GM12878 (cell line): ENCODE measurements around the gene PAM. TPM values are rescaled to one million over a fixed set of nuclear protein-coding genes. Genes with fewer than 3 reads are reported as not detected.

Experiments used
- ATAC-seq: fragments of 200-7000 bp; cut with Tn5 transposase; 3 replicates; pipeline ENCODE4 v1.9.1; 2020; ENCODE audit warnings: mild to moderate bottlenecking, moderate library complexity
- BruUV-seq: library from RNA; stranded (reverse); fragments of 400-500 nt; replicated peaks from 2 replicates; lab custom pipeline; 2021; lab: Mats Ljungman, UMichigan
- CTCF ChIA-PET: fragments of 300-600 bp; sonication (Branson Sonifier 250); formaldehyde crosslinking; extraction: SDS; loops from one replicate; lab custom pipeline; 2021; ENCODE audit warnings: inconsistent platforms; lab: Yijun Ruan, JAX
- POLR2A ChIA-PET: fragments of 350-600 bp; formaldehyde crosslinking; extraction: SDS; loops from one replicate; lab custom pipeline; 2021; ENCODE audit warnings: inconsistent platforms; lab: Charles Lee
- RAD21 ChIA-PET: fragments of 300-600 bp; sonication (Branson Sonifier 250); formaldehyde crosslinking; loops from one replicate; lab custom pipeline; 2023; ENCODE audit warnings: antibody characterized with exemption; ENCODE audit not compliant: unreplicated experiment; lab: Charles Lee
- SMC1A ChIA-PET: fragments of 300-600 bp; sonication (Branson Sonifier 250); formaldehyde crosslinking; loops from one replicate; lab custom pipeline; 2023; ENCODE audit not compliant: unreplicated experiment, uncharacterized antibody; lab: Charles Lee
- DNase-seq: peaks from one replicate; pipeline ENCODE4 v3.0.0-alpha.2; 2011; ENCODE audit warnings: low read depth, low spot score
- FAIRE-seq: peaks from 3 replicates; lab custom pipeline; 2011; peaks lifted over from hg19 to GRCh38; lab: Jason Lieb, UNC
- H2AFZ ChIP-seq: 2 replicates; pipeline ENCODE4 v1.6.0; 2011; ENCODE audit warnings: low read depth, low read length, control low read depth; ENCODE audit not compliant: control insufficient read depth
- H3K27ac ChIP-seq: 2 replicates; pipeline ENCODE4 v1.5.1; 2011; ENCODE audit warnings: control low read depth; ENCODE audit not compliant: control insufficient read depth, insufficient read depth
- H3K27me3 ChIP-seq, 2 experiments: replicated peaks in 1 of 2; 2 replicates each; pipeline versions ENCODE4 v1.6.0 to v1.6.1; 2011; ENCODE audit warnings: low read length in 1 of 2; ENCODE audit not compliant: control insufficient read depth in 2 of 2, insufficient read depth in 2 of 2
- H3K36me3 ChIP-seq, 2 experiments: 2 replicates each; pipeline ENCODE4 v1.5.1; 2011; ENCODE audit warnings: low read length in 1 of 2; ENCODE audit not compliant: control insufficient read depth in 2 of 2, insufficient read depth in 2 of 2
- H3K4me1 ChIP-seq: 2 replicates; pipeline ENCODE4 v1.6.1; 2011; ENCODE audit warnings: mild to moderate bottlenecking, low read length, moderate library complexity, mixed read lengths; ENCODE audit not compliant: control insufficient read depth, insufficient read depth
- H3K4me2 ChIP-seq: 2 replicates; pipeline ENCODE4 v1.6.0; 2011; ENCODE audit warnings: control low read depth; ENCODE audit not compliant: control insufficient read depth, insufficient read depth
- H3K4me3 ChIP-seq: fragments of 200-600 bp; sonication (generic); 2 replicates; pipeline ENCODE4 v1.5.1; 2016
- H3K79me2 ChIP-seq: 2 replicates; pipeline ENCODE4 v1.6.0; 2011; ENCODE audit warnings: low read length; ENCODE audit not compliant: control insufficient read depth, insufficient read depth
- H3K9ac ChIP-seq: 2 replicates; pipeline ENCODE4 v1.8.0; 2011; ENCODE audit warnings: low read length, control low read depth, mixed read lengths; ENCODE audit not compliant: control insufficient read depth, insufficient read depth
- H3K9me3 ChIP-seq: replicated peaks from 3 replicates; pipeline ENCODE4 v1.5.1; 2011; ENCODE audit warnings: mild to moderate bottlenecking, low read length; ENCODE audit not compliant: control insufficient read depth, insufficient read depth
- H4K20me1 ChIP-seq: 2 replicates; pipeline ENCODE4 v1.6.0; 2011; ENCODE audit not compliant: control insufficient read depth, insufficient read depth
- ASH2L ChIP-seq: fragments of 300-600, 200-600 bp; sonication (generic); IDR thresholded peaks from 2 replicates; pipeline ENCODE4 v1.6.1; 2017; ENCODE audit warnings: low read depth, mild to moderate bottlenecking, borderline replicate concordance
- BMI1 ChIP-seq: fragments of 450-650 bp; IDR thresholded peaks from 2 replicates; pipeline ENCODE4 v1.6.1; 2016; ENCODE audit warnings: mild to moderate bottlenecking, moderate library complexity, borderline replicate concordance
- CEBPB ChIP-seq, 2 experiments: fragments of 150-350 bp in 1 of 2; IDR thresholded peaks; 2 replicates each; pipeline ENCODE4 v1.6.1; 2012 to 2014; ENCODE audit warnings: low read depth in 2 of 2, low read length in 2 of 2, borderline replicate concordance in 1 of 2, inconsistent platforms in 1 of 2
- CHD1 ChIP-seq: IDR thresholded peaks from 2 replicates; pipeline ENCODE4 v1.6.1; 2012; ENCODE audit warnings: low read depth, low read length, improper control_type of control experiment
- CHD4 ChIP-seq: fragments of 200-600 bp; sonication (generic); IDR thresholded peaks from 2 replicates; pipeline ENCODE4 v1.6.1; 2016; ENCODE audit warnings: mild to moderate bottlenecking
- DPF2 ChIP-seq: fragments of 450-650 bp; IDR thresholded peaks from 2 replicates; pipeline ENCODE4 v1.6.1; 2017; ENCODE audit warnings: mild to moderate bottlenecking
- FOXM1 ChIP-seq: IDR thresholded peaks from 2 replicates; pipeline ENCODE4 v1.6.1; 2012; ENCODE audit warnings: low read depth, mild to moderate bottlenecking, inconsistent platforms, low read length, moderate library complexity
- NRF1 ChIP-seq: conservative IDR thresholded peaks from 2 replicates; pipeline ENCODE4 v1.6.1; 2011; ENCODE audit warnings: mild to moderate bottlenecking, low read depth, low read length, improper control_type of control experiment
- SMC3 ChIP-seq: IDR thresholded peaks from 2 replicates; pipeline ENCODE4 v1.6.1; 2011; ENCODE audit warnings: low read length, improper control_type of control experiment, borderline replicate concordance
- STAT1 ChIP-seq: fragments of 450-650 bp; conservative IDR thresholded peaks from 2 replicates; pipeline ENCODE4 v1.6.1; 2014; ENCODE audit warnings: antibody characterized with exemption, mild to moderate bottlenecking
- USF1 ChIP-seq: IDR thresholded peaks from 2 replicates; pipeline ENCODE4 v1.6.1; 2011; ENCODE audit warnings: borderline replicate concordance, low read depth, mild to moderate bottlenecking, moderate library complexity, mixed read lengths, low read length; ENCODE audit not compliant: insufficient read depth; ENCODE audit errors: extremely low read length
- WRNIP1 ChIP-seq: IDR thresholded peaks from 2 replicates; pipeline ENCODE4 v1.6.1; 2011; ENCODE audit warnings: low read depth, low read length, improper control_type of control experiment, borderline replicate concordance
- ZBED1 ChIP-seq: IDR thresholded peaks from 2 replicates; pipeline ENCODE4 v1.6.1; 2016; ENCODE audit warnings: borderline replicate concordance
- ZNF274 ChIP-seq: IDR thresholded peaks from one replicate; pipeline ENCODE4 v1.8.0; 2011; ENCODE audit not compliant: insufficient read length, insufficient read depth
- in situ Hi-C: fragments of 300-500 bp; cut with MboI; formaldehyde crosslinking; loops from 9 replicates; pipeline ENCODE4 v1.14.3; 2018; ENCODE audit warnings: mixed read lengths
- intact Hi-C: fragments of 100-400 bp; cut with micrococcal nuclease; formaldehyde crosslinking; loops from one replicate; pipeline ENCODE4 v1.14.2; 2022; ENCODE audit not compliant: unreplicated experiment
- polyA plus RNA-seq, 11 experiments: library from polyadenylated mRNA; depleted of rRNA in 4 of 11; unstranded in 6 of 11; stranded (reverse) in 5 of 11; fragments of >200 nt; fragmentation: Nextera tagmentation in 4 of 11; fragmentation: Illumina TruSeq in 1 of 11; extraction: Ambion mirVana in 4 of 11; extraction: Trizol in 1 of 11; gene quantifications; 1 replicate in 1 of 11; 2 replicates in 10 of 11; pipeline versions ENCODE4 v1.2.1 to v1.2.3, GENCODE V29; 2011 to 2016; ENCODE audit warnings: inconsistent platforms in 2 of 11, missing spikeins in 2 of 11, low read depth in 1 of 11
- total RNA-seq, 4 experiments: library from RNA; depleted of rRNA in 3 of 4; stranded (reverse); fragments of >200 nt in 3 of 4; fragmentation: Illumina TruSeq in 1 of 4; extraction: Trizol in 1 of 4; gene quantifications; 2 replicates each; pipeline versions ENCODE4 v1.2.1 to v1.2.3, GENCODE V29; 2013 to 2021
- TF ChIP-seq, protein P1 (sequence below): fragments of 450-650 bp; IDR thresholded peaks from 2 replicates; pipeline ENCODE4 v1.6.1; 2017; ENCODE audit warnings: mild to moderate bottlenecking
- TF ChIP-seq, protein P2 (sequence below): fragments of 450-650 bp; IDR thresholded peaks from 2 replicates; pipeline ENCODE4 v1.6.1; 2017; ENCODE audit warnings: antibody characterized with exemption, mild to moderate bottlenecking, moderate library complexity

PAM gene
- total and polyA plus RNA-seq, 10 of the 15 experiments (the other 5 are each of a cell fraction or from before 2014, with no cell fraction given) = 5.5 to 72.5 (median 15.4) TPM

- Histone ChIP-seq H3K36me3 (no peaks in the 10 kb centered on the region; a peak in 1 of 4 replicates), H3K4me2 (no peak overlapping the region), H3K27me3 (no peaks in the 10 kb centered on the region), H4K20me1 (no peaks in the 10 kb centered on the region), H3K79me2 (no peaks in the 10 kb centered on the region), H3K4me3 (no peak overlapping the region), H3K27ac (no peak overlapping the region), H3K4me1 (peaks cover 5% of the 10 kb centered on the region; the same call in 1 of the 2 replicates), H2AFZ (no peak overlapping the region), H3K9ac (no peak overlapping the region), H3K9me3 (no peaks in the 10 kb centered on the region)
- CTCF ChIA-PET = no interaction called here
- in situ Hi-C loops (no loop called here), intact Hi-C loops (no loop called here)
- TF ChIP-seq ZBED1 = no peak
- no peak for TF ChIP-seq SMC3
- TF ChIP-seq CHD1 = no peak
- TF ChIP-seq USF1 = no peak
- no peak for TF ChIP-seq BMI1
- no peak for TF ChIP-seq STAT1
- TF ChIP-seq NRF1 = no peak
- TF ChIP-seq WRNIP1 = no peak
- TF ChIP-seq, protein P1, sequence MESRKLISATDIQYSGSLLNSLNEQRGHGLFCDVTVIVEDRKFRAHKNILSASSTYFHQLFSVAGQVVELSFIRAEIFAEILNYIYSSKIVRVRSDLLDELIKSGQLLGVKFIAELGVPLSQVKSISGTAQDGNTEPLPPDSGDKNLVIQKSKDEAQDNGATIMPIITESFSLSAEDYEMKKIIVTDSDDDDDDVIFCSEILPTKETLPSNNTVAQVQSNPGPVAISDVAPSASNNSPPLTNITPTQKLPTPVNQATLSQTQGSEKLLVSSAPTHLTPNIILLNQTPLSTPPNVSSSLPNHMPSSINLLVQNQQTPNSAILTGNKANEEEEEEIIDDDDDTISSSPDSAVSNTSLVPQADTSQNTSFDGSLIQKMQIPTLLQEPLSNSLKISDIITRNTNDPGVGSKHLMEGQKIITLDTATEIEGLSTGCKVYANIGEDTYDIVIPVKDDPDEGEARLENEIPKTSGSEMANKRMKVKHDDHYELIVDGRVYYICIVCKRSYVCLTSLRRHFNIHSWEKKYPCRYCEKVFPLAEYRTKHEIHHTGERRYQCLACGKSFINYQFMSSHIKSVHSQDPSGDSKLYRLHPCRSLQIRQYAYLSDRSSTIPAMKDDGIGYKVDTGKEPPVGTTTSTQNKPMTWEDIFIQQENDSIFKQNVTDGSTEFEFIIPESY = no peak
- TF ChIP-seq, protein P2, sequence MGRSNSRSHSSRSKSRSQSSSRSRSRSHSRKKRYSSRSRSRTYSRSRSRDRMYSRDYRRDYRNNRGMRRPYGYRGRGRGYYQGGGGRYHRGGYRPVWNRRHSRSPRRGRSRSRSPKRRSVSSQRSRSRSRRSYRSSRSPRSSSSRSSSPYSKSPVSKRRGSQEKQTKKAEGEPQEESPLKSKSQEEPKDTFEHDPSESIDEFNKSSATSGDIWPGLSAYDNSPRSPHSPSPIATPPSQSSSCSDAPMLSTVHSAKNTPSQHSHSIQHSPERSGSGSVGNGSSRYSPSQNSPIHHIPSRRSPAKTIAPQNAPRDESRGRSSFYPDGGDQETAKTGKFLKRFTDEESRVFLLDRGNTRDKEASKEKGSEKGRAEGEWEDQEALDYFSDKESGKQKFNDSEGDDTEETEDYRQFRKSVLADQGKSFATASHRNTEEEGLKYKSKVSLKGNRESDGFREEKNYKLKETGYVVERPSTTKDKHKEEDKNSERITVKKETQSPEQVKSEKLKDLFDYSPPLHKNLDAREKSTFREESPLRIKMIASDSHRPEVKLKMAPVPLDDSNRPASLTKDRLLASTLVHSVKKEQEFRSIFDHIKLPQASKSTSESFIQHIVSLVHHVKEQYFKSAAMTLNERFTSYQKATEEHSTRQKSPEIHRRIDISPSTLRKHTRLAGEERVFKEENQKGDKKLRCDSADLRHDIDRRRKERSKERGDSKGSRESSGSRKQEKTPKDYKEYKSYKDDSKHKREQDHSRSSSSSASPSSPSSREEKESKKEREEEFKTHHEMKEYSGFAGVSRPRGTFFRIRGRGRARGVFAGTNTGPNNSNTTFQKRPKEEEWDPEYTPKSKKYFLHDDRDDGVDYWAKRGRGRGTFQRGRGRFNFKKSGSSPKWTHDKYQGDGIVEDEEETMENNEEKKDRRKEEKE = no peak
- TF ChIP-seq ASH2L = no peak
- TF ChIP-seq DPF2 = no peak
- TF ChIP-seq CHD4 = no peak
- no peak for TF ChIP-seq ZNF274
- no peak for TF ChIP-seq CEBPB (IDR thresholded peaks at IDR 0.05; ENCODE audit: borderline replicate concordance in 1 of 2, low read depth in 2 of 2, low read length in 2 of 2)
- TF ChIP-seq FOXM1 = no peak
- SMC1A ChIA-PET = interaction anchor here (3.5 kb wide), 1 partner anchor 8 kb away, joined by 16 read pairs; no protein-coding TSS in a partner anchor
- no peak for DNase-seq
- FAIRE-seq = no peak
- ATAC-seq = no peak
- RAD21 ChIA-PET = no interaction called here
- POLR2A ChIA-PET = no interaction called here
- no TSS peak for BruUV-seq
Observed at GRCh38 chr5:102863058-102863457, 108.0 kb downstream of the PAM start.
